GM23338 (cell line): ENCODE measurements around the gene WIPF1. TPM values are rescaled to one million over a fixed set of nuclear protein-coding genes. Genes with fewer than 3 reads are reported as not detected.

ENCODE experiments used
- ATAC-seq: fragments of 200-7000 bp; cut with Tn5 transposase; 3 replicates; pipeline ENCODE4 v1.9.1; 2020
- DNase-seq: peaks from one replicate; pipeline ENCODE4 v3.0.0-alpha.2; 2015; ENCODE audit warnings: low spot score
- H2AFZ ChIP-seq: fragments of 200-600 bp; sonication (generic); 2 replicates; pipeline ENCODE4 v1.8.0; 2016; ENCODE audit warnings: antibody characterized with exemption, mild to moderate bottlenecking, moderate library complexity
- H3F3A ChIP-seq: fragments of 200-600 bp; sonication (generic); replicated peaks from 2 replicates; pipeline ENCODE4 v1.8.0; 2017; ENCODE audit warnings: antibody characterized with exemption, mixed run types, low read depth
- H3K27ac ChIP-seq: fragments of 200-600 bp; sonication (generic); 2 replicates; pipeline ENCODE4 v1.6.1; 2016; ENCODE audit warnings: low read depth
- H3K27me3 ChIP-seq: fragments of 200-600 bp; sonication (generic); 2 replicates; pipeline ENCODE4 v1.8.0; 2016; ENCODE audit warnings: mild to moderate bottlenecking, mixed run types, moderate library complexity; ENCODE audit not compliant: insufficient read depth
- H3K36me3 ChIP-seq: fragments of 200-600 bp; sonication (generic); 2 replicates; pipeline ENCODE4 v1.8.0; 2016; ENCODE audit warnings: mild to moderate bottlenecking; ENCODE audit not compliant: insufficient read depth
- H3K4me1 ChIP-seq: fragments of 200-600 bp; sonication (generic); 2 replicates; pipeline ENCODE4 v1.8.0; 2016; ENCODE audit warnings: mild to moderate bottlenecking, moderate library complexity; ENCODE audit not compliant: insufficient read depth
- H3K4me2 ChIP-seq: fragments of 200-600 bp; sonication (generic); 2 replicates; pipeline ENCODE4 v1.7.1; 2017; ENCODE audit warnings: mixed run types
- H3K4me3 ChIP-seq: fragments of 200-600 bp; sonication (generic); 2 replicates; pipeline ENCODE4 v1.6.1; 2016; ENCODE audit warnings: mixed run types
- H3K79me2 ChIP-seq: fragments of 200-600 bp; sonication (generic); replicated peaks from 2 replicates; pipeline ENCODE4 v1.8.0; 2017; ENCODE audit warnings: mild to moderate bottlenecking; ENCODE audit not compliant: insufficient read depth
- H3K9me2 ChIP-seq: fragments of 200-600 bp; sonication (generic); 2 replicates; pipeline ENCODE4 v1.8.0; 2017; ENCODE audit not compliant: insufficient read depth
- H4K20me1 ChIP-seq: fragments of 200-600 bp; sonication (generic); replicated peaks from 2 replicates; pipeline ENCODE4 v1.8.0; 2017; ENCODE audit warnings: mild to moderate bottlenecking; ENCODE audit not compliant: insufficient read depth
- H3K27ac Mint-ChIP-seq: 2 replicates; pipeline ENCODE4 v1.8.0; 2020; ENCODE audit warnings: inconsistent platforms, mild to moderate bottlenecking, moderate library complexity, mixed read lengths
- H3K27me3 Mint-ChIP-seq: 3 replicates; pipeline ENCODE4 v1.8.0; 2022; ENCODE audit warnings: low read depth, mild to moderate bottlenecking, moderate library complexity, mixed read lengths, inconsistent platforms; ENCODE audit not compliant: insufficient read depth, poor library complexity
- H3K36me3 Mint-ChIP-seq: 3 replicates; pipeline ENCODE4 v1.8.0; 2021; ENCODE audit warnings: low read depth, mild to moderate bottlenecking, inconsistent platforms, moderate library complexity, mixed read lengths
- H3K4me1 Mint-ChIP-seq: 3 replicates; pipeline ENCODE4 v1.8.0; 2020; ENCODE audit warnings: mild to moderate bottlenecking, inconsistent platforms, mixed read lengths
- H3K4me3 Mint-ChIP-seq: 3 replicates; pipeline ENCODE4 v1.8.0; 2021; ENCODE audit warnings: moderate library complexity, mild to moderate bottlenecking, inconsistent platforms, mixed read lengths
- H3K9me3 Mint-ChIP-seq: 3 replicates; pipeline ENCODE4 v1.8.0; 2020; ENCODE audit warnings: moderate library complexity, mild to moderate bottlenecking, inconsistent platforms, mixed read lengths
- CREB1 ChIP-seq: fragments of 250-450 bp; sonication (Bioruptor Pico); IDR thresholded peaks from 2 replicates; pipeline ENCODE4 v1.5.0; 2020; ENCODE audit warnings: low read depth, mild to moderate bottlenecking, moderate library complexity
- ETS1 ChIP-seq: IDR thresholded peaks from 2 replicates; pipeline ENCODE4 v1.6.1; 2016; ENCODE audit warnings: antibody characterized with exemption
- EZH2 ChIP-seq: fragments of 200-600 bp; sonication (generic); IDR thresholded peaks from one replicate; pipeline ENCODE4 v1.8.0; 2017; ENCODE audit warnings: antibody characterized with exemption, mild to moderate bottlenecking, low read depth; ENCODE audit not compliant: unreplicated experiment
- EZH2phosphoT487 ChIP-seq: fragments of 200-600 bp; sonication (generic); IDR thresholded peaks from one replicate; pipeline ENCODE4 v1.8.1; 2018; ENCODE audit warnings: antibody characterized with exemption; ENCODE audit not compliant: unreplicated experiment
- JUNB ChIP-seq: IDR thresholded peaks from one replicate; pipeline ENCODE4 v1.6.1; 2016; ENCODE audit warnings: antibody characterized with exemption; ENCODE audit not compliant: unreplicated experiment
- NANOG ChIP-seq: IDR thresholded peaks from 2 replicates; pipeline ENCODE4 v1.6.1; 2016; ENCODE audit warnings: antibody characterized with exemption, borderline replicate concordance
- POLR2AphosphoS5 ChIP-seq: IDR thresholded peaks from 2 replicates; pipeline ENCODE4 v1.6.1; 2016; ENCODE audit warnings: antibody characterized with exemption, low read depth
- REST ChIP-seq: IDR thresholded peaks from one replicate; pipeline ENCODE4 v1.6.1; 2018; ENCODE audit warnings: antibody characterized with exemption; ENCODE audit not compliant: unreplicated experiment
- STAT1 ChIP-seq: IDR thresholded peaks from one replicate; pipeline ENCODE4 v1.6.1; 2016; ENCODE audit warnings: antibody characterized with exemption; ENCODE audit not compliant: unreplicated experiment
- ZNF114 ChIP-seq: fragments of 250-450 bp; sonication (Bioruptor Pico); IDR thresholded peaks from 2 replicates; pipeline ENCODE4 v1.5.0; 2020; ENCODE audit warnings: mild to moderate bottlenecking, moderate library complexity
- ZNF331 ChIP-seq: fragments of 250-450 bp; sonication (Bioruptor Pico); IDR thresholded peaks from 2 replicates; pipeline ENCODE4 v1.5.0; 2020; ENCODE audit warnings: low read depth, mild to moderate bottlenecking, moderate library complexity
- ZNF462 ChIP-seq: fragments of 250-450 bp; sonication (Bioruptor Pico); IDR thresholded peaks from 2 replicates; pipeline ENCODE4 v1.5.0; 2020; ENCODE audit warnings: mild to moderate bottlenecking, moderate library complexity
- polyA plus RNA-seq: library from polyadenylated mRNA; unstranded; fragments of >200 nt; fragmentation: Nextera tagmentation; extraction: Ambion mirVana; gene quantifications from 2 replicates; pipeline ENCODE4 v1.2.1, GENCODE V29; 2016
- total RNA-seq: library from RNA; depleted of rRNA; stranded (reverse); fragments of >200 nt; shearing (Covaris generic); gene quantifications from 2 replicates; pipeline ENCODE4 v1.2.3, GENCODE V29; 2014
- TF ChIP-seq, protein P1 (sequence below), 2 experiments: fragments of 200-600 bp in 1 of 2; sonication (generic) in 1 of 2; conservative IDR thresholded peaks; 2 replicates each; pipeline versions ENCODE4 v1.5.1 to v1.6.1; 2016 to 2017; ENCODE audit warnings: antibody characterized with exemption in 2 of 2, low read depth in 2 of 2, mild to moderate bottlenecking in 2 of 2, moderate library complexity in 1 of 2

Gene WIPF1
- total and polyA plus RNA-seq, 2 experiments from 2014 or later: 3.0 to 6.0 TPM

DNA sequence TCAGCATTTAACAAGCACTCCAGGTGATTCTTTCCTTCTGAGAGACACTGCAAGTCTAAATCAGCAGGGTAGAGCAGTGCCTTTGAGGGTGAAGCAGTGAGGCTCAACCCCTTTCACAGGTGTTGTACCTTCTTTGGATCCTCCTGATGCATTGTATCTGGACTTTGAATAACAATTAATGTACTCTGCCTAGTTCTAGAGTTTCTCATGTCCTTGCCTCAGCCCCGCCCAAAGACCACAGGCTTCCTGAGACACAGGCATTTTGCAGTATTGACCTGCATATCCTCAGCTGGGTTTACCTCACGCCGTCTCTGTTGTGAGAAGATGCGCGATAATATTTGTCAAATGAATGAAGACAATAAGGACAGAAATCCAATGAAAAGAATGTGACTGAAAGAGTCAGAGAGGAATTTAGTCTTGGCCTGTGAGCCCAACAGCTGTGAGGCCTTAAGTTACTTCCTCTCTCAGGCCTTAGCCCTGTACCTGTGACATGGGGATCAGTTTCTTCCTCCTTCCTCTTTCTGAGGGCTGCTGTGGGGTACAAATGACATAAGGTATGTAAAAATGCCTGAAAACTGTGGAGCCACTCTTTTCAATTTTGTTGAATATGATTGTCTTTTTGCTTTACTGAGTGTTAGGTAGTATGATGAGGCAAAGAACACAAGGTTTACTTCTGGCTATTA is 43.7 kb downstream of the WIPF1 start:
- Histone ChIP-seq H3F3A (no peaks in the 10 kb centered on the region), H3K27ac (no peak overlapping the region), H3K79me2 (no peaks in the 10 kb centered on the region), H2AFZ (no peak overlapping the region), H4K20me1 (no peaks in the 10 kb centered on the region), H3K27me3 (no peaks in the 10 kb centered on the region), H3K36me3 (peaks cover 8% of the 10 kb centered on the region; the same call in 1 of the 2 replicates), H3K4me1 (no peaks in the 10 kb centered on the region), H3K9me2 (0 out of 2 replicates have a peak, but pooled peaks cover 6% of the 10 kb centered on the region), H3K4me2 (no peak overlapping the region), H3K4me3 (no peak overlapping the region)
- Mint-ChIP-seq H3K9me3 (peaks cover 10% of the 10 kb centered on the region), H3K4me3 (no peak overlapping the region), H3K36me3 (peaks cover 6% of the 10 kb centered on the region; the same call in 1 of the 3 replicates), H3K27ac (no peak overlapping the region), H3K27me3 (no peaks in the 10 kb centered on the region), H3K4me1 (no peaks in the 10 kb centered on the region)
- no peak for TF ChIP-seq ZNF462 (CRISPR knock-in tag)
- TF ChIP-seq JUNB: no peak
- no peak for TF ChIP-seq POLR2AphosphoS5
- TF ChIP-seq NANOG: no peak
- no peak for TF ChIP-seq ZNF114 (CRISPR knock-in tag)
- TF ChIP-seq EZH2: no peak
- no peak for TF ChIP-seq REST
- no peak for TF ChIP-seq ETS1
- no peak for TF ChIP-seq ZNF331 (CRISPR knock-in tag)
- TF ChIP-seq EZH2phosphoT487: no peak
- no peak for TF ChIP-seq STAT1
- TF ChIP-seq, protein P1, sequence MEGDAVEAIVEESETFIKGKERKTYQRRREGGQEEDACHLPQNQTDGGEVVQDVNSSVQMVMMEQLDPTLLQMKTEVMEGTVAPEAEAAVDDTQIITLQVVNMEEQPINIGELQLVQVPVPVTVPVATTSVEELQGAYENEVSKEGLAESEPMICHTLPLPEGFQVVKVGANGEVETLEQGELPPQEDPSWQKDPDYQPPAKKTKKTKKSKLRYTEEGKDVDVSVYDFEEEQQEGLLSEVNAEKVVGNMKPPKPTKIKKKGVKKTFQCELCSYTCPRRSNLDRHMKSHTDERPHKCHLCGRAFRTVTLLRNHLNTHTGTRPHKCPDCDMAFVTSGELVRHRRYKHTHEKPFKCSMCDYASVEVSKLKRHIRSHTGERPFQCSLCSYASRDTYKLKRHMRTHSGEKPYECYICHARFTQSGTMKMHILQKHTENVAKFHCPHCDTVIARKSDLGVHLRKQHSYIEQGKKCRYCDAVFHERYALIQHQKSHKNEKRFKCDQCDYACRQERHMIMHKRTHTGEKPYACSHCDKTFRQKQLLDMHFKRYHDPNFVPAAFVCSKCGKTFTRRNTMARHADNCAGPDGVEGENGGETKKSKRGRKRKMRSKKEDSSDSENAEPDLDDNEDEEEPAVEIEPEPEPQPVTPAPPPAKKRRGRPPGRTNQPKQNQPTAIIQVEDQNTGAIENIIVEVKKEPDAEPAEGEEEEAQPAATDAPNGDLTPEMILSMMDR (conservative IDR thresholded peaks at IDR 0.05; ENCODE audit: low read depth in 2 of 2): no peak
- no peak for TF ChIP-seq CREB1 (CRISPR knock-in tag)
- DNase-seq (no peak), ATAC-seq (no peak)
